ENCODE measurements around the gene ZIM2. TPM values are rescaled to one million over a fixed set of nuclear protein-coding genes. Genes with fewer than 3 reads are reported as not detected.

The ZIM2 gene
- polyA plus RNA-seq = not detected

GRCh38 chr19:56840451-56841192 is at the start of gene ZIM2, which contains the start of gene PEG3:
Gene ZIM2 (minus strand): TSS chr19:56840726. CDS start chr19:56824277, 16,449 bp downstream.
Gene PEG3 (minus strand): TSS chr19:56840726. CDS start chr19:56824655, 16,071 bp downstream.
- DNase-seq = no peak
- H3K4me3 Mint-ChIP-seq = peak within 1 kb of the TSS in 3 of 5 donors; percentile 13 to 20 (median 18)
- no peak within 1 kb of the TSS for H3K27ac Mint-ChIP-seq
- H3K9me3 Mint-ChIP-seq = peaks cover 3 to 42% (median 34%) of the 10 kb centered on the region in 6 donors
- H3K36me3 Mint-ChIP-seq = peaks cover 0 to 6% (median 0%) of the 10 kb centered on the region in 3 donors
- peaks cover 7 to 18% (median 12%) of the 10 kb centered on the region in 3 donors for H3K27me3 Mint-ChIP-seq (ENCODE audit: low read depth in 3 of 3)
- peaks cover 6 to 9% of the 10 kb centered on the region in 2 donors for H3K4me1 Mint-ChIP-seq

DNA sequence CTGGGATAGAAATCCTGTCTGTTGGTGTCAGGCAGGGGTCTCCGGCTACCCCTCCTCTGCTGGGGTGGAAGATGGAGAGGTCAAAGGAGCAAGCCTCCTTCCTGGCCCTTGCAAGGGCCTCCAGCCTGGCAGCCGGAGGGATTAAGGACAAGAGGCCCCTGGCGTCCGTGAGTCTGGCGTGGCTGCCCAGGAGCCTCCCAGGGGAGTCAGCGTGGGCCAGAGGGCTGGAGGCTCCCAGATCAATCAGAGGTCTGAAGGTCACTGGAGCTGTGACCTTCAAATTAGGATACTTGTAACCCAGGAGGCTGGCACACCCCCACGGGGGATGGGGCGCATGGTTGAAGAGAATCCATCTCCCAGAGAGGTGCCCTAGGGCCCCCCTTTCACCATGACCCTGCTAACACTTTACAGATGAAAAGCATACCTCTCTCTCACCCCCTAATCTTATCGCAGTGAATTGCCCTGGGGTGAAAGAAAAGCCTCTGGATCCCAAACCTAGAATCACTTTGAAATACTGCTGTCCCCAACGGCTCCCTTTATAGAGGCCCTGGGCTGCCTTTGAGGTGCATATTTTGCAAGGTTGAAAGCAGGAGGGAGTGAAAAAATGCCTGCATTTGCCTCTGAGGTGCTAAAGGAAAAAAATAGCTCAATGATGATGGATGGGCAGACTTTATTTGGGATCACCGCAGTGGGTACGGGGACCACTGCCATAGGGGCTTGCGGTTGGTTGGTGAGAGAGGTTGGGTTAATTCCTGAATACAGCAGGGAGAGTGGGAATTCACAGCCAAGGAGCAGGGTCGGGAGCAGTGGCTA is 44.9 kb upstream of the ZIM2 start:
- H3K27ac Mint-ChIP-seq = no peak overlapping the region
- H3K27me3 Mint-ChIP-seq (ENCODE audit: low read depth in 3 of 3) = peaks cover 0 to 5% (median 2%) of the 10 kb centered on the region in 3 donors
- peaks cover 1 to 6% (median 2%) of the 10 kb centered on the region in 3 donors for H3K36me3 Mint-ChIP-seq

GRCh38 chr19:56884441-56884840 is 43.9 kb upstream of the ZIM2 start:
- H3K36me3 Mint-ChIP-seq = peaks cover 0 to 4% (median 3%) of the 10 kb centered on the region in 3 donors
- H3K27me3 Mint-ChIP-seq (ENCODE audit: low read depth in 3 of 3) = peaks cover 0 to 5% (median 2%) of the 10 kb centered on the region in 3 donors
- no peaks in the 10 kb centered on the region for H3K4me1 Mint-ChIP-seq
- peaks cover 19 to 49% (median 38%) of the 10 kb centered on the region in 6 donors for H3K9me3 Mint-ChIP-seq
- DNase-seq = no peak
- no peak overlapping the region for H3K4me3 Mint-ChIP-seq
- H3K27ac Mint-ChIP-seq = no peak overlapping the region

More for the DNA sequence above, 44.9 kb upstream of the ZIM2 start:
- DNase-seq = no peak
- no peak overlapping the region for H3K4me3 Mint-ChIP-seq
- H3K9me3 Mint-ChIP-seq = peaks cover 20 to 49% (median 38%) of the 10 kb centered on the region in 6 donors
- no peaks in the 10 kb centered on the region for H3K4me1 Mint-ChIP-seq

DNA sequence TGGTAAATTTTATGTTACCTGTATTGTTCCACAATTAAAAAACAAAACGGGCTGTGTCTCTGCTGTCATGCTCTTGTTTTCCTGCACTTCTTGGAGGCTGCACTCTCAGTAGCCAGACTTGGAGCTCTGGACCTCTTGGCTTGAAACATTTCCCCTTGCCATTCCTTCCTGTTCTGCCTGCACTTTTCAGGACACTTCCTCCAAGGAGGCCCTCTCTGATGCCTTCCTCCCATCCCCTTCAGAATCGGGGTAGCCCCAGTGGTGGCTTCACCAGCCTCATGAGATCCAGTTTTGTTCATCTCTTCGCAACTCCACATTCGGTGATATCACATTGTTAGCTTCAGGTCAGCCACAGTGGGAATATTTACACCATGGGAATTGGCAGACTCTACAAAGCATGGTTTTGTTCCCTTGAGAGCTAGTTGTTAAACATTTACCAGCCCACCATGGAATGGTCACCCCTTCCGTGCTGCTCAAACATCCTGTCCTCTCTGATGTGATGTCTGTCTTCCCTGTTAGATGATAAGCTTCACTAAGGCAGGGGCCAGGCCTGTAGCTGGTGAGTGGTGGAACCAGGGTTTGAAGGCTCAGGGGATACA is 40.2 kb upstream of the ZIM2 start:
- no peak overlapping the region for H3K27ac Mint-ChIP-seq
- H3K27me3 Mint-ChIP-seq (ENCODE audit: low read depth in 3 of 3) = peaks cover 0 to 6% (median 2%) of the 10 kb centered on the region in 3 donors
- H3K9me3 Mint-ChIP-seq = peaks cover 13 to 57% (median 39%) of the 10 kb centered on the region in 6 donors
- H3K4me1 Mint-ChIP-seq = no peaks in the 10 kb centered on the region
- no peak overlapping the region for H3K4me3 Mint-ChIP-seq
- DNase-seq = no peak
- peaks cover 0 to 4% (median 3%) of the 10 kb centered on the region in 3 donors for H3K36me3 Mint-ChIP-seq

GRCh38 chr19:56877069-56877715 is 36.7 kb upstream of the ZIM2 start:
- H3K27me3 Mint-ChIP-seq (ENCODE audit: low read depth in 3 of 3) = peaks cover 0 to 7% (median 6%) of the 10 kb centered on the region in 3 donors
- H3K27ac Mint-ChIP-seq = no peak overlapping the region
- no peak overlapping the region for H3K4me3 Mint-ChIP-seq
- peaks cover 21 to 66% (median 45%) of the 10 kb centered on the region in 6 donors for H3K9me3 Mint-ChIP-seq
- no peak for DNase-seq
- H3K36me3 Mint-ChIP-seq = peaks cover 4 to 17% (median 4%) of the 10 kb centered on the region in 3 donors
- H3K4me1 Mint-ChIP-seq = no peaks in the 10 kb centered on the region

DNA sequence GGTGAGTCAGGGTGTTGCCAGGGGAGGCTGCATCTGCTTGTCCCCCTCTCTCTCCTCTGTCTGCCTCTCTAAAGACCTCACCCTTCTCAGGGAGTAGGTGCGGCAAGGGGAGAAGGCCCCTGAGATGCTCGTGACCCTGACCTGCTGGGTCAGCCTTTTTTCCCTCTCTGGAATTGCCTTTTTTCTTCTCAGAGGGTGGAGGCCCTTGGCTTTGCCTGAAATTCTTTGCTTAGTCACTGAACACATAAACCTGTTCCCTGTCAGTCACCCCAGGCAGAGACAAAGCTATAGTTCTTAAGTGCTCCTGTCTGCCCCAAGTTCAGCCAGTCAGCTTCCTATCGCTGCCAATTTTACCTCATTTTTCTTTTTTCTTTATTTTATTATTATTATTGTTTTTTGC is 35.2 kb upstream of the ZIM2 start:
- H3K36me3 Mint-ChIP-seq = peaks cover 4 to 15% (median 4%) of the 10 kb centered on the region in 3 donors
- H3K9me3 Mint-ChIP-seq = peaks cover 20 to 72% (median 47%) of the 10 kb centered on the region in 6 donors
- DNase-seq = no peak
- H3K4me3 Mint-ChIP-seq = no peak overlapping the region
- H3K4me1 Mint-ChIP-seq = no peaks in the 10 kb centered on the region
- no peak overlapping the region for H3K27ac Mint-ChIP-seq
- peaks cover 0 to 7% (median 4%) of the 10 kb centered on the region in 3 donors for H3K27me3 Mint-ChIP-seq (ENCODE audit: low read depth in 3 of 3)

GRCh38 chr19:56874530-56874929 is 34.0 kb upstream of the ZIM2 start:
- Mint-ChIP-seq H3K4me3 (no peak overlapping the region), H3K27ac (no peak overlapping the region), H3K4me1 (no peaks in the 10 kb centered on the region), H3K9me3 (peaks cover 21 to 74% (median 47%) of the 10 kb centered on the region in 6 donors), H3K36me3 (peaks cover 0 to 13% (median 4%) of the 10 kb centered on the region in 3 donors), H3K27me3 (ENCODE audit: low read depth in 3 of 3) (peaks cover 0 to 7% (median 4%) of the 10 kb centered on the region in 3 donors)
- DNase-seq = no peak

DNA sequence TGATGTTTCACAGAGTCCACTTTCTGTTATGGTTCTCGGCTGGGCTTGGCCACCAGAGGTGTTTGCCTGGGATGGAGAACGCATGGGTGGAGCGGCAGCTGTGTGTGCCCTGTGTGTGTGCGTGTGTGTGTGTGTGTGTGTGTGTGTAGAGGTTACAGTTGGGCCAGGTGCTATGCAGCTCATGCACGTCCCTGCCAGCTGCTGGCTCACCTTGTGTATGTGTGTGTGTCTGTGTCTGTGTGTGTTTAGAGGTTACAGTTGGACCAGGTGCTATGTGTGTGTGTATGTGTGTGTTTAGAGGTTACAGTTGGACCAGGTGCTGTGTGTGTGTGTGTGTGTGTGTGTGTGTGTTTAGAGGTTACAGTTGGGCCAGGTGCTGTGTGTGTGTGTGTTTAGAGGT is 33.0 kb upstream of the ZIM2 start:
- DNase-seq = no peak
- Mint-ChIP-seq H3K27ac (no peak overlapping the region), H3K4me3 (no peak overlapping the region), H3K36me3 (peaks cover 0 to 13% (median 4%) of the 10 kb centered on the region in 3 donors), H3K27me3 (ENCODE audit: low read depth in 3 of 3) (peaks cover 0 to 7% (median 4%) of the 10 kb centered on the region in 3 donors), H3K9me3 (peaks cover 20 to 70% (median 44%) of the 10 kb centered on the region in 6 donors), H3K4me1 (no peaks in the 10 kb centered on the region)

DNA sequence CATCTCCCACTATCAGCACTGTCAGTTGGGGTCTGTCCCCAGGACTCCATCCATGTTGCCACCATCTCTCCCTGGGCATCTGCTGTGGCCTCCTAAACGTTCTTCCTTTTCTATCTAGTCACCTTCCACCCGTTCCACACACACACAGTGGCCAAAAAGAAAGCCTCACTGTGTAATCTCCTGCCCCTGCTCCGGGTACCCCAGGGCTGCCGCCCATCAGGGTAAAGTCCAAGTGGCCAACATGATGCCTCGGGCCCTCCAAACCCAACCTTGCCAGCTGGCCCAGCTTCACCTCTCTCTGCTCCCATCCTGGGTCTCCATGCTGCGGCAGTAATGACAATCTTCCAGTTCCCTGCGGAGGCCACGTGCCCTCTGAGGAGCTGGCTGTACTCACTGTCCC is 29.4 kb upstream of the ZIM2 start:
- Mint-ChIP-seq H3K36me3 (peaks cover 0 to 8% (median 0%) of the 10 kb centered on the region in 3 donors), H3K4me1 (no peaks in the 10 kb centered on the region), H3K9me3 (peaks cover 11 to 65% (median 38%) of the 10 kb centered on the region in 6 donors), H3K4me3 (no peak overlapping the region), H3K27ac (no peak overlapping the region), H3K27me3 (ENCODE audit: low read depth in 3 of 3) (peaks cover 0 to 4% (median 4%) of the 10 kb centered on the region in 3 donors)
- DNase-seq = no peak

DNA sequence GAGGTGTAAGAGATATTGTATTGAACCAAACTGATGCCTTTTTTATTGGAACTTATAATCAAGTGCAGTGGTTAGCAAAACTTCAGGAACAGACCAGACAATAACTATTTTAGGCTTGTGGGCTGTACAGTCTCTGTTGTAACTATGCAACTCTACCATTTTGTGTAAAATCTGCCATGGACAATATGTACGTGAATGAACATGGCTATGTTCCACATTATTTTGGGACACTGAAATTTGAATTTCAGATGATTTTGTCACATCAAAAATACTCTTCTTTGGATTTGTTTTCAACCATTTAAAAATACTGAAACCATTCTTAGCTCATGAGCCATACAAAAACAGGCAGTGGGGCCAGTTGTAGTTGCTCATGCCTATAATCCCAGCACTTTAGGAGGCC is 27.9 kb upstream of the ZIM2 start:
- no peak overlapping the region for H3K4me3 Mint-ChIP-seq
- no peak overlapping the region for H3K27ac Mint-ChIP-seq
- H3K36me3 Mint-ChIP-seq = peaks cover 0 to 5% (median 0%) of the 10 kb centered on the region in 3 donors
- no peaks in the 10 kb centered on the region for H3K4me1 Mint-ChIP-seq
- DNase-seq = no peak
- H3K27me3 Mint-ChIP-seq (ENCODE audit: low read depth in 3 of 3) = peaks cover 0 to 4% (median 2%) of the 10 kb centered on the region in 3 donors
- peaks cover 17 to 58% (median 37%) of the 10 kb centered on the region in 6 donors for H3K9me3 Mint-ChIP-seq

- Mint-ChIP-seq H3K36me3 (no peaks in the 10 kb centered on the region), H3K27me3 (ENCODE audit: low read depth in 3 of 3) (peaks cover 0 to 4% (median 0%) of the 10 kb centered on the region in 3 donors), H3K27ac (no peak overlapping the region), H3K4me1 (no peaks in the 10 kb centered on the region), H3K9me3 (peaks cover 18 to 54% (median 38%) of the 10 kb centered on the region in 6 donors), H3K4me3 (no peak overlapping the region)
- DNase-seq = no peak
These were observed 26.0 kb upstream of the ZIM2 start for GRCh38 chr19:56866538-56866937.

GRCh38 chr19:56864443-56865125 is 24.1 kb upstream of the ZIM2 start:
- peaks cover 0 to 4% (median 0%) of the 10 kb centered on the region in 3 donors for H3K27me3 Mint-ChIP-seq (ENCODE audit: low read depth in 3 of 3)
- no peaks in the 10 kb centered on the region for H3K4me1 Mint-ChIP-seq
- DNase-seq = no peak
- H3K36me3 Mint-ChIP-seq = no peaks in the 10 kb centered on the region
- H3K4me3 Mint-ChIP-seq = no peak overlapping the region
- peaks cover 14 to 40% (median 30%) of the 10 kb centered on the region in 6 donors for H3K9me3 Mint-ChIP-seq
- no peak overlapping the region for H3K27ac Mint-ChIP-seq
